Measurements from ENCODE around the gene HHIPL1.
"Not testable (repeated sequence)": the region's sequence is repeated elsewhere in the genome, so short reads cannot be mapped to it uniquely, and the experiment has no call there.

HHIPL1 gene

DNA sequence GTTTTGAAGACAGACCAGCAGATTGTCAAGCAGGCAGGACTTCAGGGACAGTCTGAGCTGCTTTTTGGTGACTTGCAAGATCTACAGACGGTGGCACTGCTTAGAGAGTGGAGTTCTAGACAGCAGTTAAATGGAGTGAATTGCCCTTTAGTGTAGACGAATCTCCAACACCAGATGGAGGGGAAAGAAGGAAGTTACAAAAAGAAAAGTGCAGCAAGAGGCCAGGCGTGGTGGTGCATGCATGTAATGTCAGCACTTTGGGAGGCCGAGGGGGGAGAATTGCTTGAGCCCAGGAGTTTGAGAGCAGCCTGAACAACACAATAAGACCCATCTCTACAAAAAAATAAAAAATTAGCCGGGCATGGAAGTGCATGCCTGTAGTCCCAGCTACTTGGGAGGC is 8.4 kb upstream of the HHIPL1 start:
- no peak for DNase-seq

DNA sequence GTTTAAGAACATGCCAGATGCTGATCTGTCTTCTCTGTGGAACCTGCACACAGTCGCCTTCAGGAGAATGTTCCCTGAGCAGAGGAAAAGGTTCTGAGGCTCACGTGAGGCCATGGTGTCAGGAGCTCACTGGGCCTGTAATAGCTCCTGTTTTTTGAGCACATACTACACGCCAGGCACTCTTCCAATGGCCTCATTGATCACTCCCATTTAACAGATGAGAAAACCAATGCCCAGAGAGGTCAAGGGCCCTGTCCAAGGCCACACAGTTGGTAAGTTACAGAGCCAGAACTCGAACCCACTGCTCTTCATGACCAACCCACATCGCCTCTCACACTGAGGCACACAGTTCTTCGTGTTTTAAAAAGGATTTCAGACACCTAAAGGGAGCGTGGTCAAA is 7.3 kb upstream of the HHIPL1 start:
- DNase-seq, result no peak

DNA sequence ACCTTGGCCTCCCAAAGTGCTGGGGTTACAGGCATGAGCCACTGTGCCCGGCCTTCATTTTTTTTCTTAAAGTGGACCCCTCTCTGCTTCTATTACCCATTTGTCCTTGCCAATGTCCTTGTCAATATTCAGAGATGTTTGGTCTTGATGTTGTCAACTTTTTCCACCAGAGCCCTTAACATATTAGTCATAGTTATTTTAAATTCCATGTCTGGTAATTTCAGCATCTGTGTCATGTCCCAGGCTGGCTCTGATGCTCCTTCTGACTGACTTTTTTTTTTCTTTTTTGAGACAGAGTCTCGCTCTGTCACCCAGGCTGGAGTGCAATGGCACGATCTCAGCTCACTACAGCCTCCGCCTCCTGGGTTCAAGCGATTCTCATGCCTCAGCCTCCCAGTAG is 2.2 kb upstream of the HHIPL1 start:
- DNase-seq, result not testable (repeated sequence)

DNA sequence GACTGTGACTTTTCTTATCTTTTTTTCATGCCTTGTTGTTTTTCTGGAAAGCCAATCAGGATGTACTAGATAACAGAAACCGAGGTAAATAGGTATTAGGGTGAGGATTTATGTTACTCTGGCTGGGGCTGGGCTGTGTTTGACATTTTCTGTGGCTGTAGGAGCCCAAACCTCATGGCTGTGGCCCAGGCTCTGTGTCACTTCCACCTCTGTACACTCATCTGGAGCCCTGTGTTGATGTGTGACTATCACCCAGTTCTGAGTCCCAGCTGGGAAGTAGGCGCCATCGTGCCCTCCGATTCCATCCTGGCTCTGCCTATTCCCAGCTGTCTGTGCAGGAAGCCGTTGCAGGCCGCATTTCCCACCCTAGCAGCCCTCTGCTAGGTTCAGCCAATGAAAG is 1.6 kb upstream of the HHIPL1 start:
- no peak for DNase-seq

DNA sequence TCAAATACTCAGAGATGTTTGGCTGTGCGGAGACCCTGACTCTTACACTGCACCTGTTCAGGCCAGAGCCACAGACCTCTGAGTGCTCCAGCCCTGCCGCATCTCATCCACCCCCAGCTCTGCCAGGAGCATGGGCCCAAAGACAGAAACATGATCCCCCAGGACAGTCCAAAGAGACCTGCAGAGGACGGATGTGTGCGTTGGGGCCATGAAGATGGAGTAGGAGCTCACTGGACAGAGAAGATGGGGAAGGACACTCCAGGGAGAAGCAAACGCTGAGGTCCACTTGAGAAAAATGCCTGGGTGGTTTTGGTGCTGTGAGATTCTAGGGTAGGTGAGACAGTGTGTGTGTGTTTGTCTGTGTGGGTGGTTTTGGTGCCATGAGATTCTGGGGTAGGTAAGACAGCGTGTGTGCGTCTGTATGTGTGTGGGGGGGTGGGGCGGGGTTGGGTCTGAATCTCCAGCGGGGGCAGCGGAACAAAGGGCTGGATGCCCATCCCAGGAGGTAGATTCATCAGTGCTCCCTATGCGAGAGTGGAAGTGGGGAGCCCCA is 818 bp upstream of the HHIPL1 start:
- DNase-seq, result no peak

DNA sequence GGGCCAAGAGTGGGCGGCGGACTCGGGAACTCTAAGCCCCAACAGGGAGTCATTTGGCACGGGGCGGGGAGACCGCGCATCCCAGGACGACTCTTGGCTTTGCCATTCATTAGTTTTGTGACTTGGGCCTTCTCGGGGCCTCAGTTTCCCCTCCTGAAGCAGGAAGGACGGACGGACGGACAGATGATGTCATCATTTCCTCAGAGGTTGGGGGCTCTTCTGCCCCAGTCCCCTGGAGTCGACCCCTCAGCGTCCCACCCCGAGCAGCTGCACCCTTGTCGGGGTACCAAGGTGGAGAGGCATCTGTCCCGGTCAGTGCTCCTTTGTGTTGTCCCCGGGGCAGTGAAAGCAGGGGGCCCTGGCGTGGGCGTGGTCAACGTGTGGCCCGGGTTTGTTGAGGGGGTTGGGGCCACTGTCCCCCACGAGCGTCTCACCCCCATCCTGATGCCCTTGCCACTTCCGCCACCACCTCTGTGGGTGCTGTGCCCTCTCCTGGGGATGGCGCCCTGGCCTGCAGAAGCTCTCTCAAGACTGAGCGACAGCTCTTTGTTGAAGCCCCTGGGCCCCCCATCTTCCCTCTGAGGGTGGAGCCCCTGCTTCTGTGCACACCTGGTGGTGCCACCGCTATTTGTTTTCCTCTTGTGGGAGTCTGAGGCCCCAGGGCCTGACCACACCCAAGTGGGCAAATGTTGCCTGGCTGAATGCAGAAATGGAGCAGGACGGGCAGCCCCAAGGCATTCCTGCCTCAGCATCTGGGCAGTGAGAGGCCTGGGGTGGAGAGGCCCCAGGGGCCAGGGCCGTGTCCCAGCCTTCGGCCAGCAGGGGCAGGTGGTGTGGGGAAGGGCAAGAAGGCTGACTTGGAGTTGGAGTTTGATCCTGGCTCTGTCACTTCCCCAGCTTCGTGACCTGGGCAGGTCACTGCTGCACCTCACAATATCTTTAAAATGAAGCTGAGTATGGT is 896 bp downstream of the HHIPL1 start:
- no peak for DNase-seq

DNA sequence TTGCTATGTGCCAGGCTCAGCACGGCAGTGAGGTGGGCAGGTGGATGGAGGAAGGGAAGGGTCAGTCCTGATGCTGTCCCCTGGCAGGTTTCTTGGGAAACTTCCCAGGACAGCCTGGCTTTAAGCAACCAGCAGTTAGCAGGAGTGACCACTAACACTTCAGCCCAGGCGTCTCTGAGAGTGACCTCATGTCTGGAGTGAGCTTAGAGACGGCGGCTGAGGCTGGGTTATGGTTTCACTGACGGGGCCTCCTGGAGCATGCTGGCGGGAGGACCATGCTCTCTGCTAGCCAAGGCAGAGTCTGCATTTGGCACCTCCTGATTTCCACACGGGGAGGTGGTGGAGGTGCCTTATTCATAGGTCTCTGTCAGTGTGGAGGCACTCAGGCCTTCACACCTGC is 2.5 kb downstream of the HHIPL1 start:
- DNase-seq, result no peak

DNA sequence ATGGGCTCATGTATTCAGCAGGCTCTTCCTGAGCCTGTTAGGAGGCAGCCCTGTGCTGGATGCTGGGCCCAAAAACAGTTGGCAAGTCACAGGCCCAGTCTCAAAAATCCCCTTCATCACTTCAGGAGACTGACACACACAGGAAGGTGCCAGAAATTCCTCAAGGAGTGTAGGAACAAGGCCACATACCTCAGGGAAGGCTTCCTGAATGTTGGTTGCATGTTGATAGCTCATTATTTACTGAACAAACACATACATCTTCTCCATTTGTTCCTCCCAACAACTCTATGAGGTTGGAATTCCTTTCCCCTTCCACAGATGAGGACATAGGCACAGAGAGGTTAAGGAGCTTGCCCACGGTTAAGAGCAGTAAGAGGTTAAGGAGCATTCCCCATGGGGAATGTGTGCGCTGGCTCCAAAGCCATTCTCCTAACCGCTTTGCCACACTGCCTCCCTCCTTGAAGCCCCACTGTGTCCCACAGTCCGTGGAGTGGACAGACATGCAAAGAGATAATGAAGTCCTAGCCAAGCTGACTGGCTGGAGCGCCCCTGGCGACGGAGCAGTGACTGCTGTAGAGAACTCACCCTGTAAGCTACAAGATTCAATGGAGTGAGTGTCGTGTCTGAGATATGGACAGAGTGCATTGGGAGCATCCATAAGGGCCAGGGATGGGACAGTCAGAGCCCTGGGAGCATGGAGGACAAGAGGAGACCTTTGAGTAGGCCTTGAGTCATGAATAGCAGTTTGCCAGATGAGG is 3.3 kb downstream of the HHIPL1 start:
- no peak for DNase-seq

DNA sequence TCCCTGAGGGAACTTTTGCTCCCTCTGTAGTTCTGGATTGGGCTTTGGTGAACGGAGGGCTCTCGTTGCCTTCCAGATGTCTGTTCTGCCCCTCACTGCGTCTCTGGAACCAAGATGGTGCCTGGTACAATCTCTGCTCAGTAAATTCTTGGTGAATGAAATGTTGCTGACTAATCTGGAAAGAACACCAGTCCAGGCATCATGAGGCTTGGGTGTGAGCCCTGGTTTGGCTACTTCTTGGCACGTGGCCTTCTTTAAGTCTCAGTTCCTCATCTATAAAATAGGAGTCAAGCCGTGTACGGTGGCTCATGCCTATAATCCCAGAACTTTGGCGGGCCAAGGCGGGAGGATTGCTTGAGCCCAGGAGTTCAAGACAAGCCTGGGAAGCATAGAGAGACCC is 4.3 kb downstream of the HHIPL1 start:
- no peak for DNase-seq

DNA sequence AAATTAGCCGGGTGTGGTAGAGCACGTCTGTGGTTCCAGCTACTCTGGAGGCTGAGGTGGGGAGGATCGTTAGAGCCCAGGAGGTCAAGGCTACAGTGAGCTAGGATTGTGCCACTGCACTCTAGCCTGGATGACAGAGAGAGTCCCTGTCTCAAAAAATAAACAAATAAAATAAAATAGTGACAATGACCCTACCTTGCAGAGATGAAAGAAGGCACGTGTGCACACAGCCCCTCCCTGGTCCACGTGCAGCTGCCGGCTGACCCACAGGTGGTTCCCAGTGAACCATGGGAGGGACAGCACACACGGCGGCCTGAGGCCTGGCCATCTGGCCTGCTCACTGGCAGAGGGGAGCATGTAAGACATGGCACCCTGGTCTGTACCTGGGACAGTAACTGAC is 4.7 kb downstream of the HHIPL1 start:
- no peak for DNase-seq

DNA sequence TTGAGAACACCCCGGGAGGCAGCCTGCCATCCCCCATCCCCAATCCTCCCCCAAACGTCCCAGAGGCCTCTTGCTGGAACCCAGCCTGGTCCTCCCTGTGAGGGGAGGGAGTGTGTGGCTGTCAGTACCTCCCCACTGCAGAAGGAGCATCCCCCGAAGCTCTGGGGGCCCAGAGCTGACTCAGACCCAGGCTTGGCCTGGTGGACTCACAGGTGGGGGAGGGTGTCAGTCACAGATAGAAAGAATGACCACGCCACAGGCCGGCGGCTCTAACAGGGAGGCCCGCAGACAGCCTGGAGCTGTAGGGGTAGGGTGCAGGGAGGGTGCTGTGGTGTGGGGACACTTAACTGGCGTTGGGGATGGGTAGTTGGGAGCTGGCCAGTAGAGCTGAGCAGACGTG is 5.3 kb downstream of the HHIPL1 start:
- DNase-seq, result no peak

DNA sequence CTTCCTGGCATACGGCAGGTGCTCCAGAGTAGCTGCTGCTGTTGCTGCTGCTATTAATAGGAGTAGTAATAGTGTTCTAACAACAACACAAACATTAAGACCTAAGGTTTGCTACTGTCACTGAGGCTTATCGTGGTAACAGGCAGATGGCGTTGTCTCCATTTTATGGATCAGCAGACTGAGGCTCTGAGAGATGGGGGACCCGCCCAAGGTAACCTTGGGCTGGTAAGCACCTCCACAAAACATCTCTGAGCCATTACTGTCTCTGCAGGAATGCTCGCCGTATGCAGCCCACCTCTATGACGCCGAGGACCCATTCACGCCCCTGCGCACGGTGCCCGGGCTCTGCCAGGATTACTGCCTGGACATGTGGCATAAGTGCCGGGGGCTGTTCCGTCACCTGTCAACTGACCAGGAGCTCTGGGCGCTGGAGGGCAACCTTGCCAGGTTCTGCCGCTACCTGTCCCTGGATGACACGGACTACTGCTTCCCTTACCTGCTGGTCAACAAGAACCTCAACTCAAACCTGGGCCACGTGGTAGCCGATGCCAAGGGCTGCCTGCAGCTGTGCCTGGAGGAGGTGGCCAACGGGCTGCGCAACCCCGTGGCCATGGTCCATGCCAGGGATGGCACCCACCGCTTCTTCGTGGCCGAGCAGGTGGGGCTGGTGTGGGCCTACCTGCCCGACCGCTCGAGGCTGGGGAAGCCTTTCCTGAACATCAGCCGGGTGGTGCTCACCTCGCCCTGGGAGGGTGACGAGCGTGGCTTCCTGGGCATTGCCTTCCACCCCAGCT is 7.2 kb downstream of the HHIPL1 start:
- DNase-seq, result no peak

DNA sequence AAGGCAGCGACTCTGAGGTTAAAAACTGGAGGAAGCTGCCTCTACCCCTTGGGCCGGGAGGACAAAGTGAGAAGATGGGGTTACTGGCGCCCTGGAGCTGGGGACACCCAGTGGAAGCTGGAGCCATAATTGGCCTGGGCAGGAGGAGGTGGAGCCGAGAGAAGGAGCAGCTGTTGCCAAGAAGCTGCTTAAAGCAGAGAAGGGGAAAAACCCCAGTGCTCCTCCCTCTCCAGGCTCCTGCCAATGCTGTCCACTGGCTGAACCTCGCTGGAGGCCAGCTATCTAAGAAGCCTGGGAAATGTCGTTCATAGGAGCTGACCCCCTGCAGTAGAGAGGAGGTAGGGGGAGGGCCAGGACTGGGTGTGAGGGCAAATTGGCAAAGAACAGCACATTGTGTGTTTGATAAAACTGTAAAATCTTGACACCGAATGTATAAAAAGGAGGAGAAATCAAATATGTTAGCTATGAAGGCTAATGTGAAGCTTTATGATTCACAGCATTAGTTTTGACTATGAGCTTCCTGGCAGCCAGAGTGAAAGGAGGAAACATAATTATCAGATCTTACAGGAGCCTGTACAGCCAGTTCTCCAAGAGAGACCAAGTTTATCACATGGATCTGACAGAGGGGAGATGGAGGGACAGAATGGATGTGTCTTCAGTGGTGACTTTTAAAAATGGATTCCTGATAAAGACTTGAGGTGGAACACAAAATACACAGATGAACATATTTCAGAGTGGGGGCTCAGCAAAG is 9.5 kb downstream of the HHIPL1 start:
- DNase-seq, result no peak

DNA sequence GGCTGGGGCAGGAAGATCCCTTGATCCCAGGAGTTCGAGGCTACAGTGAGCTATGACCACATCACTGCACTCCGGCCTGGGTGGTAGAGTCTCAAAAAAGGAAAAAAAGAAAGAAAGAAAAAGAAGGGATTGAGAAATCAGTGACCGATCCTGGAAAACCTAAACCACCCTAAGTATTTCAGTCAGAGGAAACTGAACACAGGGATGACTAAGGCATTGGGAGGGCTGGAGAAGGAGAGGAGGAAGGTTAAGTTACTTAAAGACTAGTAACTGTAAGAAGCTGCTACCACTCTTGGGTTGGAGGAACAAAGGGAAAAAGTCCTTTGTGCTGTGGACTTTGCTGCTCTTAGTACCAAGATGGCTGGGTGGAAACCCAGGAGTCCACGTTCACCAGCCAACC is 10.6 kb downstream of the HHIPL1 start:
- no peak for DNase-seq

DNA sequence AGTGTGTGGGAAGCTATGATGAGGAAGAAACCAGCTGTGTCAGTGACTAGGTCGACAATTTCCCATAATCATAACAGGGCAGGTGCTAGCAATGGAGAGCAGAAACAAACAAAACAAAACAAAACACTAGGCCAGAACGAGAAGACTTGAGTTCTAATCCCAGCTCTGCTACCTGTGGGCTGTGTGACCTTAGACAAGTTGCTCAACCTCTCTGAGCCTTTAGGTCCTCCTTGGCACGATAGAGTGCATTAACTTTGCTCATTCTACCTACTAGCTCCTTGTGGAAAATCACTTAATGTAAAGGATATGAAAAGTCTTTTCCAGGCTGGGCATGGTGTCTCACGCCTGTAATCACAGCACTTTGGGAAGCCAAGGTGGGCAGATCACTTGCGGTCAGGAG is 11.2 kb downstream of the HHIPL1 start:
- no peak for DNase-seq

DNA sequence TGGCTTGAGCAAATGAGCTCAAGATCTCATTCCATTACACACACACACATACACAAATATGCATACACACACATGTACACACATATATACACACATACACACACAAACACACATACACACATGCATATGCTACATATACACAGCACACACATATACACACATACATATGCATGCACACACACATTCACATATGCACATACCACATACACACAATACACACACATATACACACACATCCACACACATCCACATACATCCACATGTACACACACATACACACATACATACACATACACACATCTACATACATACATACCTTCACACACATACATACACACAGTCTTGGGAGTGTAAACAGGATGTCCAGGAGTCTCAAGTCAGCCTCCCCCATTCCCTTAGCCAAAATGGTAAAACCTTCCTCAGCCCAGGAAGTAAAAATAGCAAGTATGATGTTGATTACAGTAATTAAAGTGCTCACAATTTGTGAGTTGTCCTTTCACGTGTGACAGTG is 12.8 kb downstream of the HHIPL1 start:
- DNase-seq, result no peak

DNA sequence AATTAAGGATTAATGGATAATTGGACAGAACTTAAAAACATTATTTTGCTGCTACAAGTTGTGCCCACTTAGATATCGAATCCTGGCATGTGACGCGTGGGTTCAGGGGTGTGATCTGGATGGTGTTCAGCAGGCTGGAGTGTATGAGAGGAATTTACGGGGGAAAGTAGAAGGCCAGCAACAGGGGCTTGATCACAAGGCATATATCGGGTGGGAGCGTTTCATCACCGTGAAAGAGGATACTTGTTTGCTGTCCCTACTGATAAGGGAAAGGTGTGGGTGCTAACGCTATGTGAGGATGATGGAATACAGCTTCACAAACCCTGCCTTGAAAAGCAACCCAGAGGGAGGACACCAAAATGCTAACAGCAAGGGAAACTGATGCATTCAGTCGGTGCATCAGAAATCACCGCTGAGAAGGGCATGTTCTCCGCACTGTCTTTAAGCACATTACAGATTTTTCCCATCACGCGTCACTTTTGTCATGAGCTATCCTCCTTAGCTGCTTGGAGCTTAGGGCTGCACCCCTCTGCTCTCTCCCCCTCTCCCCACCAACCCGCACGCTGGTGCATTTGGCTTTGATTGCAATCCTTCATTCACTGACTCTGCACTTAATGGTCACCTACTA is 13.4 kb downstream of the HHIPL1 start:
- DNase-seq, result no peak

DNA sequence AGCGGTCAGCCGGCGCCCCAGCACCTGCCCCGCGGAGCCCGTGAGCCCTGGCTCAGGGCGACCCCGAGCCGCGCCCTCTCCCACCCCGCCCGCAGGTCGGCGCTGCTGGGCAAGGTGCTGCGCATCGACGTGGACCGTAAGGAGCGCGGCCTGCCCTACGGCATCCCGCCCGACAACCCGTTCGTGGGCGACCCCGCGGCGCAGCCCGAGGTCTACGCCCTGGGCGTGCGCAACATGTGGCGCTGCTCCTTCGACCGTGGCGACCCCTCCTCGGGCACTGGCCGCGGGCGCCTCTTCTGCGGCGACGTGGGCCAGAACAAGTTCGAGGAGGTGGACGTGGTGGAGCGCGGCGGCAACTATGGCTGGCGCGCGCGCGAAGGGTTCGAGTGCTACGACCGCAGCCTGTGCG is 14.4 kb downstream of the HHIPL1 start:
- DNase-seq, result no peak

DNA sequence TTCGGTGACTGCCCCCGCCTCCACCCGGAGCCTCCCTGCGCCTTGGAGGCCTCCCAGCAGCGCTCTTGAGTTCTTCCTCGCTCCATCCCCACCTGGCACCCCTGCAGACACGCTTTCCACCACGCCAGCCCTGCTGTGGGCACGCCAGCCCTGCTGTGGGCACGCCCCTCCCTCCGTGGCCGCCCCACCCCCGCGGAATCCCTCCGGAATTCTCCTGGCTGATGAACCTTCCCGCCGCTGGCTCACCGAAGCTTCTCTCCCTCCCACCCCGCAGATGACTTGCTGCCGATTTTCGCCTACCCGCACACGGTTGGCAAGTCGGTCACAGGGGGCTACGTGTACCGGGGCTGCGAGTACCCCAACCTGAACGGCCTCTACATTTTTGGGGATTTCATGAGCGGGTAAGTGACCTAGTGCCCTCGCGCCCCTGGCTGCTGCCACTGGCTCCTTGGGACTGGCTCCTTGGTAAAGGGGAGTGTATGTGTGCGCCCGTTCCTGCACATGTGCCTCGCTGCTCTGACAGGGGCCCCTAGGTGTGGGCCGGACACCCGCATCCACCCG is 15.2 kb downstream of the HHIPL1 start:
- no peak for DNase-seq

DNA sequence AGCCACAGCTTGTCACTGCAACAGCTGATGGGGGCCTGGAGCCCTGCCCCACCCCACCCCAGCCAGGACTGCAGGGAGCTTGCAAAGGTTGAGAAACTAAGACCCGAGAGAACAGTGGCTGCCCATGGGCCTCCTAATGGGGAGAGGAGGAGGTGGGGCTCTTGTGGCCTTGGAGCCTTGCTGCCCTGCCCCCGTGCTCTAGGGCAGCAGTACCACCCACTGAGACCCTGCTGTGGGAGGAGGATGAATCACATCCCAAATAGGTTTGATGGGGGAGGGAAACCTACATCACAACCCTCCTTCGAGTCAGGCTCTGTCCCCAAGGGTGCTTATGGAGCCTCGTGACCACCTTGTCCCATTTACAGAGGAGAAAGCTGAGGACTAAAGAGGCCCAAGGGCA is 15.9 kb downstream of the HHIPL1 start:
- DNase-seq, result no peak

DNA sequence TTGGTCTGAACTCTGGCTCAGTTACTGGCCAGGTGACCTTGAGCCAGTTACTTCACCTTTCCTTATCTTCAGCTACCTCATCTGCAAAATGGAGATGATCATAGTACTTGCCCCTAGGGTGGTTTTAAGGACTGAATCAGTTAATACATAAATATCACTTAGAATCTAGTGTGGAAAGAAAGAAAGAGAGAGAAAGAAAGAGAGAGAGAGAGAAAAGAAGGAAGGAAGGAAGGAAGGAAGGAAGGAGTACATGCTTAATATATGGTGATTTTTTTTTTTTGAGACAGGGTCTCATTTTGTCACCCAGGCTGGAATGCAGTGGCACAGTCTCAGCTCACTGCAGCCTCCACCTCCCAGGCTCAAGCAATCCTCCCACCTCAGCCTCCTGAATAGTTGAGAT is 16.3 kb downstream of the HHIPL1 start:
- DNase-seq, result not testable (repeated sequence)

All from activated CD8-positive, alpha-beta memory T cell treated with anti-CD3 and anti-CD28 coated beads, Interleukin-2, amount 50 U/mL, for 4 hours (primary cell).